Tibial nerve (tissue), 4 donors: ENCODE results near the gene KCTD4.

Experiments used
- EP300 ChIP-seq, 2 donors: sonication (generic); formaldehyde crosslinking; IDR thresholded peaks; one replicate each; pipeline ENCODE4 v1.6.1; 2017; ENCODE audit warnings: antibody characterized with exemption in 2 of 2, mild to moderate bottlenecking in 1 of 2
- POLR2A ChIP-seq, 2 donors: fragments of 450-650 bp; IDR thresholded peaks; one replicate each; pipeline ENCODE4 v1.6.1; 2017; ENCODE audit warnings: antibody characterized with exemption in 2 of 2, mild to moderate bottlenecking in 2 of 2, moderate library complexity in 2 of 2
- TF ChIP-seq, protein P1 (sequence below), 5 experiments: fragments of 200-600 bp in 3 of 5; fragments of 450-650 bp in 2 of 5; sonication (generic) in 3 of 5; IDR thresholded peaks; one replicate each; pipeline ENCODE4 v1.5.1; 2016 to 2019; ENCODE audit warnings: antibody characterized with exemption in 5 of 5, mild to moderate bottlenecking in 3 of 5, moderate library complexity in 2 of 5

GRCh38 chr13:45224176-45224575 lies 23.3 kb upstream of the KCTD4 start:
- TF ChIP-seq EP300 (IDR thresholded peaks at IDR 0.05) (no peak), POLR2A (IDR thresholded peaks at IDR 0.05) (no peak)
- TF ChIP-seq, protein P1, sequence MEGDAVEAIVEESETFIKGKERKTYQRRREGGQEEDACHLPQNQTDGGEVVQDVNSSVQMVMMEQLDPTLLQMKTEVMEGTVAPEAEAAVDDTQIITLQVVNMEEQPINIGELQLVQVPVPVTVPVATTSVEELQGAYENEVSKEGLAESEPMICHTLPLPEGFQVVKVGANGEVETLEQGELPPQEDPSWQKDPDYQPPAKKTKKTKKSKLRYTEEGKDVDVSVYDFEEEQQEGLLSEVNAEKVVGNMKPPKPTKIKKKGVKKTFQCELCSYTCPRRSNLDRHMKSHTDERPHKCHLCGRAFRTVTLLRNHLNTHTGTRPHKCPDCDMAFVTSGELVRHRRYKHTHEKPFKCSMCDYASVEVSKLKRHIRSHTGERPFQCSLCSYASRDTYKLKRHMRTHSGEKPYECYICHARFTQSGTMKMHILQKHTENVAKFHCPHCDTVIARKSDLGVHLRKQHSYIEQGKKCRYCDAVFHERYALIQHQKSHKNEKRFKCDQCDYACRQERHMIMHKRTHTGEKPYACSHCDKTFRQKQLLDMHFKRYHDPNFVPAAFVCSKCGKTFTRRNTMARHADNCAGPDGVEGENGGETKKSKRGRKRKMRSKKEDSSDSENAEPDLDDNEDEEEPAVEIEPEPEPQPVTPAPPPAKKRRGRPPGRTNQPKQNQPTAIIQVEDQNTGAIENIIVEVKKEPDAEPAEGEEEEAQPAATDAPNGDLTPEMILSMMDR (IDR thresholded peaks at IDR 0.05) = no peak
